ENCODE results near the gene HAPSTR1. TPM values are rescaled to one million over a fixed set of nuclear protein-coding genes. Genes with fewer than 3 reads are reported as not detected.
"Not testable (repeated sequence)": the region's sequence is repeated elsewhere in the genome, so short reads cannot be mapped to it uniquely, and the experiment has no call there.

The HAPSTR1 gene
- total RNA-seq, 1 donor from 2014 or later = 51.7 TPM

- no peak overlapping the region for H3K4me3 ChIP-seq (ENCODE audit: low read length in 3 of 3)
- H3K36me3 ChIP-seq (ENCODE audit: control insufficient read depth in 3 of 3, insufficient read depth in 3 of 3, low read length in 3 of 3) = no peaks in the 10 kb centered on the region
- no peaks in the 10 kb centered on the region for H3K4me1 ChIP-seq (ENCODE audit: control insufficient read depth in 3 of 3, insufficient read depth in 3 of 3, low read length in 3 of 3)
- H3K27me3 ChIP-seq (ENCODE audit: control insufficient read depth in 3 of 3, insufficient read depth in 3 of 3, low read length in 3 of 3) = no peaks in the 10 kb centered on the region
- H3K9ac ChIP-seq (ENCODE audit: low read depth in 1 of 3, low read length in 3 of 3) = no peak overlapping the region
- H3K9me3 ChIP-seq (ENCODE audit: control insufficient read depth in 3 of 3, low read length in 3 of 3) = no peaks in the 10 kb centered on the region
- H3K27ac ChIP-seq (ENCODE audit: low read depth, low read length) = no peak overlapping the region
Observed at GRCh38 chr16:9068886-9069285, 22.6 kb upstream of the HAPSTR1 start.

- H3K27ac ChIP-seq (ENCODE audit: low read depth, low read length) = no peak overlapping the region
Observed at GRCh38 chr16:9070254-9070653, 21.2 kb upstream of the HAPSTR1 start.

GRCh38 chr16:9071377-9071776 lies 20.1 kb upstream of the HAPSTR1 start:
- Histone ChIP-seq H3K36me3 (ENCODE audit: control insufficient read depth in 3 of 3, insufficient read depth in 3 of 3, low read length in 3 of 3) (no peaks in the 10 kb centered on the region), H3K27ac (ENCODE audit: low read depth, low read length) (no peak overlapping the region), H3K9ac (ENCODE audit: low read depth in 1 of 3, low read length in 3 of 3) (no peak overlapping the region), H3K27me3 (ENCODE audit: control insufficient read depth in 3 of 3, insufficient read depth in 3 of 3, low read length in 3 of 3) (no peaks in the 10 kb centered on the region), H3K4me3 (ENCODE audit: low read length in 3 of 3) (no peak overlapping the region), H3K4me1 (ENCODE audit: control insufficient read depth in 3 of 3, insufficient read depth in 3 of 3, low read length in 3 of 3) (no peaks in the 10 kb centered on the region), H3K9me3 (ENCODE audit: control insufficient read depth in 3 of 3, low read length in 3 of 3) (no peaks in the 10 kb centered on the region)

More at GRCh38 chr16:9070254-9070653, 21.2 kb upstream of the HAPSTR1 start:
- Histone ChIP-seq H3K4me3 (ENCODE audit: low read length in 3 of 3) (no peak overlapping the region), H3K9ac (ENCODE audit: low read depth in 1 of 3, low read length in 3 of 3) (no peak overlapping the region), H3K27me3 (ENCODE audit: control insufficient read depth in 3 of 3, insufficient read depth in 3 of 3, low read length in 3 of 3) (no peaks in the 10 kb centered on the region), H3K4me1 (ENCODE audit: control insufficient read depth in 3 of 3, insufficient read depth in 3 of 3, low read length in 3 of 3) (no peaks in the 10 kb centered on the region), H3K9me3 (ENCODE audit: control insufficient read depth in 3 of 3, low read length in 3 of 3) (no peaks in the 10 kb centered on the region), H3K36me3 (ENCODE audit: control insufficient read depth in 3 of 3, insufficient read depth in 3 of 3, low read length in 3 of 3) (no peaks in the 10 kb centered on the region)

- no peak overlapping the region for H3K9ac ChIP-seq (ENCODE audit: low read depth in 1 of 3, low read length in 3 of 3)
- H3K27me3 ChIP-seq (ENCODE audit: control insufficient read depth in 3 of 3, insufficient read depth in 3 of 3, low read length in 3 of 3) = no peaks in the 10 kb centered on the region
- no peak overlapping the region for H3K27ac ChIP-seq (ENCODE audit: low read depth, low read length)
- H3K4me1 ChIP-seq (ENCODE audit: control insufficient read depth in 3 of 3, insufficient read depth in 3 of 3, low read length in 3 of 3) = no peaks in the 10 kb centered on the region
- H3K36me3 ChIP-seq (ENCODE audit: control insufficient read depth in 3 of 3, insufficient read depth in 3 of 3, low read length in 3 of 3) = no peaks in the 10 kb centered on the region
- no peaks in the 10 kb centered on the region for H3K9me3 ChIP-seq (ENCODE audit: control insufficient read depth in 3 of 3, low read length in 3 of 3)
- H3K4me3 ChIP-seq (ENCODE audit: low read length in 3 of 3) = no peak overlapping the region
Observed at GRCh38 chr16:9072806-9073341, 18.6 kb upstream of the HAPSTR1 start.

GRCh38 chr16:9075299-9076071 lies 16.0 kb upstream of the HAPSTR1 start:
- Histone ChIP-seq H3K4me3 (ENCODE audit: low read length in 3 of 3) (no peak overlapping the region), H3K9ac (ENCODE audit: low read depth in 1 of 3, low read length in 3 of 3) (no peak overlapping the region), H3K27me3 (ENCODE audit: control insufficient read depth in 3 of 3, insufficient read depth in 3 of 3, low read length in 3 of 3) (no peaks in the 10 kb centered on the region), H3K4me1 (ENCODE audit: control insufficient read depth in 3 of 3, insufficient read depth in 3 of 3, low read length in 3 of 3) (no peaks in the 10 kb centered on the region), H3K9me3 (ENCODE audit: control insufficient read depth in 3 of 3, low read length in 3 of 3) (no peaks in the 10 kb centered on the region), H3K36me3 (ENCODE audit: control insufficient read depth in 3 of 3, insufficient read depth in 3 of 3, low read length in 3 of 3) (no peaks in the 10 kb centered on the region), H3K27ac (ENCODE audit: low read depth, low read length) (no peak overlapping the region)

- no peak overlapping the region for H3K27ac ChIP-seq (ENCODE audit: low read depth, low read length)
- no peaks in the 10 kb centered on the region for H3K4me1 ChIP-seq (ENCODE audit: control insufficient read depth in 3 of 3, insufficient read depth in 3 of 3, low read length in 3 of 3)
- H3K36me3 ChIP-seq (ENCODE audit: control insufficient read depth in 3 of 3, insufficient read depth in 3 of 3, low read length in 3 of 3) = no peaks in the 10 kb centered on the region
- no peaks in the 10 kb centered on the region for H3K9me3 ChIP-seq (ENCODE audit: control insufficient read depth in 3 of 3, low read length in 3 of 3)
- H3K27me3 ChIP-seq (ENCODE audit: control insufficient read depth in 3 of 3, insufficient read depth in 3 of 3, low read length in 3 of 3) = no peaks in the 10 kb centered on the region
- H3K9ac ChIP-seq (ENCODE audit: low read depth in 1 of 3, low read length in 3 of 3) = no peak overlapping the region
- H3K4me3 ChIP-seq (ENCODE audit: low read length in 3 of 3) = no peak overlapping the region
Observed at GRCh38 chr16:9077091-9077809, 14.2 kb upstream of the HAPSTR1 start.

GRCh38 chr16:9078467-9079429 lies 12.7 kb upstream of the HAPSTR1 start:
- H3K27ac ChIP-seq (ENCODE audit: low read depth, low read length) = not testable (repeated sequence)

GRCh38 chr16:9079430-9079812 lies 12.0 kb upstream of the HAPSTR1 start:
- no peaks in the 10 kb centered on the region for H3K36me3 ChIP-seq (ENCODE audit: control insufficient read depth in 3 of 3, insufficient read depth in 3 of 3, low read length in 3 of 3)
- no peak overlapping the region for H3K9ac ChIP-seq (ENCODE audit: low read depth in 1 of 3, low read length in 3 of 3)
- H3K27me3 ChIP-seq (ENCODE audit: control insufficient read depth in 3 of 3, insufficient read depth in 3 of 3, low read length in 3 of 3) = no peaks in the 10 kb centered on the region
- no peak overlapping the region for H3K4me3 ChIP-seq (ENCODE audit: low read length in 3 of 3)
- peaks cover 0 to under 1% (median 0%) of the 10 kb centered on the region in 3 donors for H3K9me3 ChIP-seq (ENCODE audit: control insufficient read depth in 3 of 3, low read length in 3 of 3)
- no peaks in the 10 kb centered on the region for H3K4me1 ChIP-seq (ENCODE audit: control insufficient read depth in 3 of 3, insufficient read depth in 3 of 3, low read length in 3 of 3)
- no peak overlapping the region for H3K27ac ChIP-seq (ENCODE audit: low read depth, low read length)

More at GRCh38 chr16:9078467-9079429, 12.7 kb upstream of the HAPSTR1 start:
- not testable (repeated sequence) for H3K4me3 ChIP-seq (ENCODE audit: low read length in 3 of 3); H3K9me3 ChIP-seq (ENCODE audit: control insufficient read depth in 3 of 3, low read length in 3 of 3); H3K27me3 ChIP-seq (ENCODE audit: control insufficient read depth in 3 of 3, insufficient read depth in 3 of 3, low read length in 3 of 3); H3K9ac ChIP-seq (ENCODE audit: low read depth in 1 of 3, low read length in 3 of 3); H3K4me1 ChIP-seq (ENCODE audit: control insufficient read depth in 3 of 3, insufficient read depth in 3 of 3, low read length in 3 of 3); H3K36me3 ChIP-seq (ENCODE audit: control insufficient read depth in 3 of 3, insufficient read depth in 3 of 3, low read length in 3 of 3)

GRCh38 chr16:9081158-9081557 lies 10.3 kb upstream of the HAPSTR1 start:
- no peaks in the 10 kb centered on the region for H3K27me3 ChIP-seq (ENCODE audit: control insufficient read depth in 3 of 3, insufficient read depth in 3 of 3, low read length in 3 of 3)
- no peaks in the 10 kb centered on the region for H3K4me1 ChIP-seq (ENCODE audit: control insufficient read depth in 3 of 3, insufficient read depth in 3 of 3, low read length in 3 of 3)
- no peak overlapping the region for H3K9ac ChIP-seq (ENCODE audit: low read depth in 1 of 3, low read length in 3 of 3)
- H3K4me3 ChIP-seq (ENCODE audit: low read length in 3 of 3) = no peak overlapping the region
- H3K36me3 ChIP-seq (ENCODE audit: control insufficient read depth in 3 of 3, insufficient read depth in 3 of 3, low read length in 3 of 3) = no peaks in the 10 kb centered on the region
- H3K27ac ChIP-seq (ENCODE audit: low read depth, low read length) = no peak overlapping the region
- H3K9me3 ChIP-seq (ENCODE audit: control insufficient read depth in 3 of 3, low read length in 3 of 3) = peaks cover 0 to 2% (median 0%) of the 10 kb centered on the region in 3 donors

Data from skeletal muscle tissue (tissue), 4 donors.